Heart right ventricle (tissue), 16 donors: ENCODE data around the gene SLC39A9. TPM values are rescaled to one million over a fixed set of nuclear protein-coding genes. Genes with fewer than 3 reads are reported as not detected.

ENCODE experiments used
- ATAC-seq, 8 donors: fragments of 200-7000 bp; cut with Tn5 transposase; one replicate each; pipeline ENCODE4 v1.9.1; 2020; ENCODE audit warnings: mild to moderate bottlenecking in 8 of 8, moderate library complexity in 8 of 8, moderate number of reproducible peaks in 1 of 8
- DNase-seq, 2 donors: peaks; one replicate each; pipeline ENCODE4 v3.0.0-alpha.2; 2020
- H3K27ac ChIP-seq, 10 donors: fragments of 200-600 bp; sonication (generic) in 2 of 10; one replicate each; pipeline versions ENCODE4 v1.5.0 to v1.8.0; 2020 to 2022; ENCODE audit warnings: mild to moderate bottlenecking in 3 of 10
- H3K27me3 ChIP-seq, 7 donors: fragments of 200-600 bp; one replicate each; pipeline ENCODE4 v1.8.0; 2021 to 2022; ENCODE audit warnings: mild to moderate bottlenecking in 2 of 7
- H3K36me3 ChIP-seq, 9 donors: fragments of 200-600 bp; sonication (generic) in 1 of 9; one replicate each; pipeline versions ENCODE4 v1.5.0 to v1.8.0; 2020 to 2022; ENCODE audit warnings: mild to moderate bottlenecking in 2 of 9
- H3K4me1 ChIP-seq, 9 donors: fragments of 200-600 bp; sonication (generic) in 1 of 9; one replicate each; pipeline versions ENCODE4 v1.5.0 to v1.8.0; 2020 to 2022; ENCODE audit warnings: mild to moderate bottlenecking in 4 of 9
- H3K4me3 ChIP-seq, 10 donors: fragments of 200-600 bp; sonication (generic) in 2 of 10; one replicate each; pipeline versions ENCODE4 v1.5.0 to v1.8.0; 2020 to 2022; ENCODE audit warnings: mild to moderate bottlenecking in 7 of 10, moderate library complexity in 2 of 10
- H3K9me3 ChIP-seq, 11 donors: fragments of 200-600 bp in 10 of 11; sonication (generic) in 2 of 11; one replicate each; pipeline versions ENCODE4 v1.5.0 to v1.8.0; 2013 to 2022; ENCODE audit warnings: mild to moderate bottlenecking in 2 of 11, control low read depth in 1 of 11, moderate library complexity in 1 of 11
- CTCF ChIP-seq, 9 donors: fragments of 200-600 bp; sonication (generic) in 2 of 9; IDR thresholded peaks; one replicate each; pipeline versions ENCODE4 v1.5.0 to v1.8.0; 2021 to 2022; ENCODE audit warnings: antibody characterized with exemption in 9 of 9, mild to moderate bottlenecking in 5 of 9, moderate library complexity in 1 of 9
- WGBS, 2 donors: extraction: QIAGEN DNeasy Blood & Tissue Kit; methylation state at CpG; one replicate each; pipeline ENCODE4 v1.1.7; 2013; ENCODE audit warnings: inconsistent platforms in 1 of 2; 5-methylcytosine and 5-hydroxymethylcytosine counted together
- intact Hi-C, 10 donors: fragments of 100-400 bp; cut with DNase I; formaldehyde crosslinking; loops; one replicate each; pipeline versions ENCODE4 v1.11.1 to v1.14.2; 2022
- polyA plus RNA-seq, 2 donors: library from polyadenylated mRNA; stranded (reverse); fragments of 200-250 nt; gene quantifications; one replicate each; pipeline ENCODE4 v1.2.3, GENCODE V29; 2013
- total RNA-seq, 10 donors: library from RNA; stranded (reverse); fragmentation: NEBNext Ultra II Directional in 3 of 10; extraction: Animal tissue kit (Norgen Biotek cat#: 25700) in 3 of 10; gene quantifications; one replicate each; pipeline versions ENCODE4 v1.2.1 to v1.2.4, GENCODE V29; 2021 to 2023
- donor health status: Arrhythmogenic right ventricular cardiomyopathy.
- donor health status: ischemic (EF 13 %, LVEDD 7.1; RV severe dilation, severe dysfunction).
- donor health status: healthy with polysubstance abuse.
- donor health status: DM: no; HTN: yes; CAD: no.
- donor health status: DM: no; HTN: no; CAD: no.
- donor health status: ischemic (EF 25% LVEDD 6.9; RV normal size, moderate dysfunction).
- donor health status: ischemic (EF 25% LVEDD 5.7; RV mildly dilated, moderate dysfunction).
- donor health status: healthy.
- donor health status: DM: yes; HTN: yes; CAD: no.
- donor health status: Ischemic cardiomyopathy.
- donor health status: ischemic (EF 35%, LVEDD 5.7; RV mildly dilated, moderate dysfunction).
- donor health status: nonischemic (EF 11% LVEDD 7.7; RV severe dilation, severe dysfunction).
- donor health status: DM: yes; HTN: yes; CAD: no.
- donor health status: PGD.
- donor health status: ischemic (EF 29% LVEDD 5.4; RV normal size, mild dysfunction).
- donor health status: nonischemic (EF 23%, LVEDD 6.1; RV moderate dilation, normal function).

The SLC39A9 gene
- total and polyA plus RNA-seq, 12 donors: 11.1 to 28.3 (median 21.4) TPM

- no peak for TF ChIP-seq CTCF (IDR thresholded peaks at IDR 0.05)
- Histone ChIP-seq H3K4me1 (peaks cover 0 to 17% (median 0%) of the 10 kb centered on the region in 9 donors), H3K9me3 (peaks cover 0 to 7% (median 0%) of the 10 kb centered on the region in 11 donors), H3K4me3 (no peak overlapping the region), H3K27ac (no peak overlapping the region), H3K27me3 (no peaks in the 10 kb centered on the region), H3K36me3 (peaks cover 0 to 54% (median 12%) of the 10 kb centered on the region in 9 donors)
- intact Hi-C loops: no loop called here
- ATAC-seq: no peak
- WGBS, 2 donors: 99 to 100% methylated on average over 4 of the region's 4 CpGs
- no peak for DNase-seq
Measured at GRCh38 chr14:69423279-69423678, 24.8 kb downstream of the SLC39A9 start.

DNA sequence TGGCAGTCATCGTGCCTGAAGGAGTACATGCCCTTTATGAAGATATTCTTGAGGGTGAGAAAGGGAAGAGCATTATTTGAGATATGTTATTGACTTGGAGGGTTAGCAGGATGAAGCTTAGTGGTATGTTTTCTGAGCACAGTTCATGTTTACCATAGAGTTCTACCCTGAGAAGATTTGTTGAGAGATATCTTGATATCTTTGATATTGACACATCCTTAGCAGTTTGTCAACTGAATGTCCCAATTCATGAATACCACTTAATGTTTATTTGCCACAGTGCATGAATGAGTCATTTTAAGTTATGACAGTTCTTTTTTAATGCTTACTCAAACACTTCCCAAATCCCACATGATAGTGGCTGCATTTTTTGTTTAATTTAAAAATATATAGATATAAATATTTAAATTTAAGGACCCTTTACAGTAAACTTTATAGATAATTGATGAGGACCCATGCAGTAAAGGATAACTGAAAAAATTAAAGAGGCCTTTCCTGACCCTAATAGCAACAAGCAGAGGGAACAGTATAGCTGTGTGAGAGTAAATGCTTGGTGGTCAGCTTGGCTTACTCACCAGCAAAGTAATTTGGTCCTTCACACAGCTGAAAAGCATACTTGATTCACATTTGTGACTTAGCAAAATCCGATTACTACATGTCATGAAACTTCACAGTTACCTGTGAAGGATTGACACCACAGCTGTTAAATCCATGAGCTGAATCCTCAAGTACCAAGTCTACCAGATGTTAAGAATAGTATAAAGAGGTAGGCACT lies 25.8 kb downstream of the SLC39A9 start:
- Histone ChIP-seq H3K4me1 (peaks cover 0 to 24% (median 0%) of the 10 kb centered on the region in 9 donors), H3K9me3 (peaks cover 0 to 7% (median 0%) of the 10 kb centered on the region in 11 donors), H3K36me3 (peaks cover 0 to 61% (median 12%) of the 10 kb centered on the region in 9 donors), H3K27me3 (no peaks in the 10 kb centered on the region), H3K27ac (no peak overlapping the region), H3K4me3 (no peak overlapping the region)
- 84 to 94% methylated on average over 2 of the region's 2 CpGs for WGBS, 2 donors
- ATAC-seq: no peak
- intact Hi-C loops: no loop called here
- DNase-seq: no peak
- TF ChIP-seq CTCF (IDR thresholded peaks at IDR 0.05): no peak

- Histone ChIP-seq H3K27me3 (no peaks in the 10 kb centered on the region), H3K9me3 (peaks cover 0 to 9% (median 0%) of the 10 kb centered on the region in 11 donors), H3K4me1 (peaks cover 0 to 24% (median 0%) of the 10 kb centered on the region in 9 donors), H3K4me3 (no peak overlapping the region), H3K36me3 (peaks cover 0 to 63% (median 12%) of the 10 kb centered on the region in 9 donors), H3K27ac (no peak overlapping the region)
- 96 to 100% methylated on average over 1 of the region's 1 CpG for WGBS, 2 donors
- TF ChIP-seq CTCF (IDR thresholded peaks at IDR 0.05): no peak
- intact Hi-C loops: no loop called here
- ATAC-seq: no peak
- no peak for DNase-seq
Measured at GRCh38 chr14:69427596-69427995, 29.1 kb downstream of the SLC39A9 start.

- WGBS, 2 donors: 92 to 95% methylated on average over 6 of the region's 6 CpGs
- intact Hi-C loops: no loop called here
Measured at GRCh38 chr14:69428289-69428998, 30.0 kb downstream of the SLC39A9 start.

More at GRCh38 chr14:69428289-69428998, 30.0 kb downstream of the SLC39A9 start:
- H3K9me3 ChIP-seq: peaks cover 0 to 12% (median 0%) of the 10 kb centered on the region in 11 donors
- no peak overlapping the region for H3K27ac ChIP-seq
- peaks cover 0 to 63% (median 11%) of the 10 kb centered on the region in 9 donors for H3K36me3 ChIP-seq
- ATAC-seq (no peak), DNase-seq (no peak)
- H3K4me1 ChIP-seq: peaks cover 0 to 24% (median 0%) of the 10 kb centered on the region in 9 donors
- no peak overlapping the region for H3K4me3 ChIP-seq
- no peaks in the 10 kb centered on the region for H3K27me3 ChIP-seq
- no peak for TF ChIP-seq CTCF (IDR thresholded peaks at IDR 0.05)
